ENCODE measurements around the gene CFAP141.

DNA sequence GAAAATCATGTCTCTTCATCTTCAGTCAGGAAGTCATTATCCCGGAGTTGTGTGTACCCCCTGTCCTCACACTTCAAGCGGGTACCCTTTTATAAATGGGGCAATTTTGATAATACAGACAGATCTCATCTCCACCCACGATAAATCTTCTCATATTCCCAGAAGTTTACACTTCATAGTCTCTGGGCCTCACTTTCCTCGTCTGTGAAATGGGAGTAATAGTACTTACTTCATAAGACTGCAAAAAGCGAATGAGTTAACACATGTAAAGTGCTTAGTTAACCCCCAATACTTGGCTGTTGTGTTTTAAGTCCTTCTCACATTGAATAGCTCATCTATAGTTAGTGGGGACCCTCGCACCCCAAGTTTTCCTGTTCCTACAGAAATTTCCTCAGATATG, 52.1 kb downstream of the CFAP141 start:
- TF ChIP-seq POLR2A (IDR thresholded peaks at IDR 0.05; ENCODE audit: low read length) (no peak), GATA1 (IDR thresholded peaks at IDR 0.05; ENCODE audit: low read depth, low read length) (no peak)
